ENCODE data around the gene FAN1. TPM values are rescaled to one million over a fixed set of nuclear protein-coding genes. Genes with fewer than 3 reads are reported as not detected.

Gene FAN1
- total and polyA plus RNA-seq, 9 of the 15 experiments (the other 6 are each of a cell fraction or from before 2014, with no cell fraction given) = 1.5 to 16.8 (median 12.0) TPM

GRCh38 chr15:30984118-30984517 lies 80.4 kb downstream of the FAN1 start (continued):
- TF ChIP-seq JUND (IDR thresholded peaks at IDR 0.05; ENCODE audit: borderline replicate concordance, low read depth, low read length) = no peak
- TF ChIP-seq JUND (tag; IDR thresholded peaks at IDR 0.05; ENCODE audit: borderline replicate concordance, low read depth, low read length) = no peak
- TF ChIP-seq MBD1 (CRISPR knock-in tag; IDR thresholded peaks at IDR 0.05) = no peak
- no peak for TF ChIP-seq SIX5 (IDR thresholded peaks at IDR 0.05; ENCODE audit: borderline replicate concordance in 1 of 2, insufficient read depth in 1 of 2, low read depth in 1 of 2, low read length in 2 of 2)
- no peak for TF ChIP-seq BDP1 (IDR thresholded peaks at IDR 0.05; ENCODE audit: insufficient read depth, insufficient read length)

GRCh38 chr15:30984542-30984941 lies 80.8 kb downstream of the FAN1 start:
- no peak overlapping the region for H3K27ac ChIP-seq (ENCODE audit: extremely low read depth, low read depth, low read length)
- in situ Hi-C loops (cut with MboI) (no loop called here), intact Hi-C loops (cut with micrococcal nuclease) (no loop called here)
- H3K36me3 ChIP-seq (ENCODE audit: control insufficient read depth, insufficient read depth, low read length) = peaks cover 6% of the 10 kb centered on the region; the same call in 2 of the 3 replicates
- no peak overlapping the region for H3K4me3 ChIP-seq
- H4K20me1 ChIP-seq (replicated peaks; ENCODE audit: control insufficient read depth, insufficient read depth, low read length) = peaks cover 7% of the 10 kb centered on the region; the same call in 1 of the 2 replicates
- ChIA-PET POLR2A (interaction anchor here (1.4 kb wide), 1 partner anchor 11 kb away, joined by 4 read pairs; no protein-coding TSS in a partner anchor), CTCF (ENCODE audit: low intra/inter-chr PET ratio) (no interaction called here)
- no peak for ATAC-seq
- no peaks in the 10 kb centered on the region for H3K9me1 ChIP-seq (ENCODE audit: control insufficient read depth, insufficient read depth, low read length)
- no peak overlapping the region for H3K4me2 ChIP-seq (ENCODE audit: insufficient read depth, low read length)
- no peaks in the 10 kb centered on the region for H3K79me2 ChIP-seq (ENCODE audit: control insufficient read depth, insufficient read depth, low read length)
- peak; percentile 23 for FAIRE-seq
- no peaks in the 10 kb centered on the region for H3K4me1 ChIP-seq (replicated peaks in 1 of 2; ENCODE audit: control insufficient read depth in 2 of 2, insufficient read depth in 2 of 2, low read length in 2 of 2)
- no peak for DNase-seq (ENCODE audit: extremely low read depth in 1 of 4, low spot score in 3 of 4)
- no peak overlapping the region for H3K9ac ChIP-seq (ENCODE audit: insufficient read depth in 1 of 2, low read depth in 2 of 2, low read length in 2 of 2)
- WGBS (ENCODE audit: insufficient coverage, low coverage, missing lambda C conversion rate) = 70% methylated on average over 6 of the region's 6 CpGs
- H3K9me3 ChIP-seq (replicated peaks; ENCODE audit: control insufficient read depth, insufficient read depth, low read depth, low read length) = no peaks in the 10 kb centered on the region
- H3K27me3 ChIP-seq (ENCODE audit: control insufficient read depth in 2 of 2, insufficient read depth in 2 of 2, low read length in 2 of 2) = no peaks in the 10 kb centered on the region
- no peak overlapping the region for H2AFZ ChIP-seq (ENCODE audit: low read depth, low read length)
- BruUV-seq (replicated peaks) = no TSS peak
- TF ChIP-seq CBFA2T3 (IDR thresholded peaks at IDR 0.05) (no peak), GATA2 (CRISPR knock-in tag; IDR thresholded peaks at IDR 0.05) (no peak), JUND (IDR thresholded peaks at IDR 0.05; ENCODE audit: borderline replicate concordance, low read depth, low read length) (no peak), JUND (tag; IDR thresholded peaks at IDR 0.05; ENCODE audit: borderline replicate concordance, low read depth, low read length) (no peak), LARP7 (IDR thresholded peaks at IDR 0.05) (no peak), ZNF143 (CRISPR knock-in tag; IDR thresholded peaks at IDR 0.05) (no peak), IRF1 (CRISPR knock-in tag; IDR thresholded peaks at IDR 0.05; ENCODE audit: borderline replicate concordance) (no peak), ZNF511 (CRISPR knock-in tag; IDR thresholded peaks at IDR 0.05) (no peak), RBM25 (IDR thresholded peaks at IDR 0.05; ENCODE audit: low read depth, low read length, severe bottlenecking) (no peak), BCL6 (CRISPR knock-in tag; IDR thresholded peaks at IDR 0.05) (no peak), ARID4B (CRISPR knock-in tag; IDR thresholded peaks at IDR 0.05) (no peak)
